ENCODE results near the gene ZNF546.
A peak's percentile ranks its signal among the peaks of the same experiment; 100 is the strongest.

ZNF546 gene

GRCh38 chr19:39987596-39987995 is 9.3 kb upstream of the ZNF546 start:
- no peaks in the 10 kb centered on the region for H3K27me3 ChIP-seq (ENCODE audit: insufficient read depth, low read depth)
- no peaks in the 10 kb centered on the region for H3K36me3 ChIP-seq (ENCODE audit: insufficient read depth)
- H3K79me2 ChIP-seq (ENCODE audit: insufficient read depth, low read depth): peaks cover 16% of the 10 kb centered on the region; the same call in 1 of the 2 replicates

DNA sequence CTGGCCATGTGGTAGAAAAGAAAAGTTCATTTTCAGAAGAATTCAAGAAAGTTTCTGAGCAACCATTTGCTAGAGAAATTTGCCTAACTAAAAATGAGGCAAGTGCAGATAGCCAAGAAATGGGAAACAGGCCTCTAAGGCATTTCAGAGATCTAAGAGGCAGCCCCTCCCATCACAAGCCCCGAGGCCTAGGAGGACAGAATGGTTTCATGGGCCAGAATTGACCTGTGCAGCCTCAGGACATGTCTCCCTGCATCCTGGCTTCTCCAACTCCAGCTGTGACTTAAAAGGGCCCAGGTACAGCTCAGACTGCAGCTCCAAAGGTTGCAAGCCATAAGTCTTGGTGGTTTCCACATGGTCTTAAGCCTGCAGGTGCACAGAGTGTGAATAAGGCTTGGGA is 3.3 kb upstream of the ZNF546 start:
- H4K20me1 ChIP-seq (ENCODE audit: insufficient read depth): no peaks in the 10 kb centered on the region
- TF ChIP-seq CTCF (conservative IDR thresholded peaks at IDR 0.05; ENCODE audit: low read depth, low read length): no peak
- no peak overlapping the region for H2AFZ ChIP-seq (ENCODE audit: low read depth)
- H3K4me1 ChIP-seq (ENCODE audit: low read depth, poor library complexity, severe bottlenecking): peaks cover 15% of the 10 kb centered on the region
- no peak overlapping the region for H3K27ac ChIP-seq
- H3K79me2 ChIP-seq (ENCODE audit: insufficient read depth, low read depth): peaks cover 18% of the 10 kb centered on the region; the same call in 1 of the 2 replicates
- H3K36me3 ChIP-seq (ENCODE audit: insufficient read depth): no peaks in the 10 kb centered on the region; the same call in 1 of the 2 replicates
- H3K4me2 ChIP-seq: no peak overlapping the region
- H3K4me3 ChIP-seq (IDR thresholded peaks at IDR 0.05; ENCODE audit: insufficient read depth, low read depth, low read length): no peak overlapping the region
- H3K9ac ChIP-seq: no peak overlapping the region
- no peaks in the 10 kb centered on the region for H3K27me3 ChIP-seq (ENCODE audit: insufficient read depth, low read depth)

More at GRCh38 chr19:39987596-39987995, 9.3 kb upstream of the ZNF546 start:
- H3K4me3 ChIP-seq (IDR thresholded peaks at IDR 0.05; ENCODE audit: insufficient read depth, low read depth, low read length): no peak overlapping the region
- TF ChIP-seq CTCF (conservative IDR thresholded peaks at IDR 0.05; ENCODE audit: low read depth, low read length): no peak
- no peak overlapping the region for H2AFZ ChIP-seq (ENCODE audit: low read depth)
- H3K4me1 ChIP-seq (ENCODE audit: low read depth, poor library complexity, severe bottlenecking): no peaks in the 10 kb centered on the region
- no peaks in the 10 kb centered on the region for H4K20me1 ChIP-seq (ENCODE audit: insufficient read depth)
- no peak overlapping the region for H3K27ac ChIP-seq
- no peak overlapping the region for H3K9ac ChIP-seq
- H3K4me2 ChIP-seq: no peak overlapping the region

DNA sequence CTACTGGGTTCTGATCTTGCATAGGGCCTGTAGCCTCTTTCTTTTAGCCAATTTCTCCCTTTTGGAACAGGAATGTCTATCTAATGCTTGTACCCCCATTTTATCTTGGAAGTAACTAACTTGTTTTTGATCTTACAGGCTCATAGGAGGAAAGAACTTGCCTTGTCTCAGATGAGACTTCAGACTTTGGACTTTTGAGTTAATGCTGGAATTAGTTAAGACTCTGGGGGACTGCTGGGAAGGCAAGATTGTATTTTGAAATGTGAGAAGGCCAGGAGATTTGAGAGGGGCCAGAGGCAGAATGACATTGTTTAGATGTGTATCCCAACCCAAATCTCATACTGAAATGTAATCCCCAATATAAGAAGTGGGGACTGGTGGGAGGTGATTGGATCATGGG is 2.5 kb upstream of the ZNF546 start:
- no peaks in the 10 kb centered on the region for H4K20me1 ChIP-seq (ENCODE audit: insufficient read depth)
- no peaks in the 10 kb centered on the region for H3K27me3 ChIP-seq (ENCODE audit: insufficient read depth, low read depth)
- peaks cover 18% of the 10 kb centered on the region; the same call in 1 of the 2 replicates for H3K79me2 ChIP-seq (ENCODE audit: insufficient read depth, low read depth)
- H2AFZ ChIP-seq (ENCODE audit: low read depth): no peak overlapping the region
- no peaks in the 10 kb centered on the region; the same call in 1 of the 2 replicates for H3K36me3 ChIP-seq (ENCODE audit: insufficient read depth)
- peaks cover 15% of the 10 kb centered on the region for H3K4me1 ChIP-seq (ENCODE audit: low read depth, poor library complexity, severe bottlenecking)
- H3K4me3 ChIP-seq (IDR thresholded peaks at IDR 0.05; ENCODE audit: insufficient read depth, low read depth, low read length): no peak overlapping the region
- H3K9ac ChIP-seq: no peak overlapping the region
- H3K4me2 ChIP-seq: no peak overlapping the region
- no peak for TF ChIP-seq CTCF (conservative IDR thresholded peaks at IDR 0.05; ENCODE audit: low read depth, low read length)
- no peak overlapping the region for H3K27ac ChIP-seq

DNA sequence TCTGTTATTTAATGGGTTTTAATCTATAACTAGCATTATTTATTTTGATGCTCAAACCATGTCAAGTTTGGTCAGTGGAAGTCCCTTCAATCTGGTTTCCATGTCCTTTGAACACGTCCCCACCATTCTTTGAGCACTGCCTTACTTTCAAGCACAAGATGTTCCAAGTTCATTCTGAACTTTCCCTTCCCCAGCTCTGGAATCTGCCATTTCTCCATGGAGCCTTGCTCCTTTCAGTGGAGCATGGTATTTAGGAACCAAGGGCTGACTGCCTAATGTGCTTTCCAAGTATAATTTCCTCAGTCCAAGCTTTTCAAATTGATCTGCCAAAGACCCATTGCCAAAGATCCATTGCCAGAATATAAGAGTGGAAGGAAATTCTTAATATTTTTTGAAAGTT is 1.1 kb upstream of the ZNF546 start:
- Histone ChIP-seq H3K36me3 (ENCODE audit: insufficient read depth) (no peaks in the 10 kb centered on the region; the same call in 1 of the 2 replicates), H3K4me3 (IDR thresholded peaks at IDR 0.05; ENCODE audit: insufficient read depth, low read depth, low read length) (peak overlapping the region; percentile 68), H3K9ac (peak overlapping the region; percentile 74; the same call in 1 of the 2 replicates), H4K20me1 (ENCODE audit: insufficient read depth) (no peaks in the 10 kb centered on the region), H3K4me1 (ENCODE audit: low read depth, poor library complexity, severe bottlenecking) (peaks cover 15% of the 10 kb centered on the region), H3K79me2 (ENCODE audit: insufficient read depth, low read depth) (peaks cover 18% of the 10 kb centered on the region; the same call in 1 of the 2 replicates), H3K27me3 (ENCODE audit: insufficient read depth, low read depth) (no peaks in the 10 kb centered on the region), H2AFZ (ENCODE audit: low read depth) (no peak overlapping the region), H3K27ac (no peak overlapping the region), H3K4me2 (peak overlapping the region; percentile 95)
- no peak for TF ChIP-seq CTCF (conservative IDR thresholded peaks at IDR 0.05; ENCODE audit: low read depth, low read length)
